ENCODE results near the gene MAK. TPM values are rescaled to one million over a fixed set of nuclear protein-coding genes. Genes with fewer than 3 reads are reported as not detected.
A peak's percentile ranks its signal among the peaks of the same experiment; 100 is the strongest.

The MAK gene
- total and polyA plus RNA-seq, 4 donors = 1.0 to 4.6 (median 2.7) TPM

- no peaks in the 10 kb centered on the region for H3K27me3 ChIP-seq (ENCODE audit: control insufficient read depth in 3 of 3, insufficient read depth in 3 of 3, low read length in 2 of 3)
- ATAC-seq (ENCODE audit: insufficient read depth, low FRiP score) (peak; percentile 85), DNase-seq (peak; percentile 56 to 63 (median 63))
- TF ChIP-seq, protein P1, sequence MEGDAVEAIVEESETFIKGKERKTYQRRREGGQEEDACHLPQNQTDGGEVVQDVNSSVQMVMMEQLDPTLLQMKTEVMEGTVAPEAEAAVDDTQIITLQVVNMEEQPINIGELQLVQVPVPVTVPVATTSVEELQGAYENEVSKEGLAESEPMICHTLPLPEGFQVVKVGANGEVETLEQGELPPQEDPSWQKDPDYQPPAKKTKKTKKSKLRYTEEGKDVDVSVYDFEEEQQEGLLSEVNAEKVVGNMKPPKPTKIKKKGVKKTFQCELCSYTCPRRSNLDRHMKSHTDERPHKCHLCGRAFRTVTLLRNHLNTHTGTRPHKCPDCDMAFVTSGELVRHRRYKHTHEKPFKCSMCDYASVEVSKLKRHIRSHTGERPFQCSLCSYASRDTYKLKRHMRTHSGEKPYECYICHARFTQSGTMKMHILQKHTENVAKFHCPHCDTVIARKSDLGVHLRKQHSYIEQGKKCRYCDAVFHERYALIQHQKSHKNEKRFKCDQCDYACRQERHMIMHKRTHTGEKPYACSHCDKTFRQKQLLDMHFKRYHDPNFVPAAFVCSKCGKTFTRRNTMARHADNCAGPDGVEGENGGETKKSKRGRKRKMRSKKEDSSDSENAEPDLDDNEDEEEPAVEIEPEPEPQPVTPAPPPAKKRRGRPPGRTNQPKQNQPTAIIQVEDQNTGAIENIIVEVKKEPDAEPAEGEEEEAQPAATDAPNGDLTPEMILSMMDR (IDR thresholded peaks at IDR 0.05; ENCODE audit: control extremely low read depth, extremely low read depth) = peak; percentile 85
- H3K36me3 ChIP-seq (ENCODE audit: control insufficient read depth in 4 of 4, insufficient read depth in 4 of 4, low read length in 4 of 4) = no peaks in the 10 kb centered on the region
- no peaks in the 10 kb centered on the region for H3K9me3 ChIP-seq (ENCODE audit: control insufficient read depth in 4 of 4, insufficient read depth in 3 of 4, low read length in 3 of 4)
- no peak overlapping the region for H3K9ac ChIP-seq (ENCODE audit: insufficient read depth in 1 of 2, low read length in 2 of 2)
- no peaks in the 10 kb centered on the region for H3K4me1 ChIP-seq (ENCODE audit: control insufficient read depth in 5 of 5, insufficient read depth in 5 of 5, low read length in 5 of 5)
- H3K4me3 ChIP-seq = no peak overlapping the region
- 40 to 49% methylated on average over 2 of the region's 2 CpGs for WGBS, 2 donors
- no peak overlapping the region for H3K27ac ChIP-seq (ENCODE audit: low read depth in 1 of 2, low read length in 1 of 2)
Measured at GRCh38 chr6:10801224-10801848, 37.0 kb downstream of the MAK start.

DNA sequence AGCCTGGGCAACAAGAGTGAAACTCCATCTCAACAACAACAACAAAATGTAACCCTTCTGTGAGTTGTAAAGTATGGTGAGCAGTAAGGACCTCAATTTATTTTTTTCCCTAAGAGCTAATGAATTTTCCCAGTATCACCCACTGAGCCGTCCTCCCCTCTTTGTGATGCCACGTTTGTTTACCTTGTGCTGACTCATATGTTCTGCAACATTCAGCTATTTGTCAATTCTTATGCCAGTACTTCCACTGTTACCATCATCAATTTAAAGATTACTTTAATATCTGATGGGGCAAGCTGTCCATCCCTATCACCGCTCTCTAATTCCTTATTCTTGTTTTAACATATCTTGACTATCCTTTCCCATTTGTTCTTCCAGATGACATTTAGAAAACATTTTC lies 37.5 kb downstream of the MAK start:
- Histone ChIP-seq H3K9me3 (ENCODE audit: control insufficient read depth in 4 of 4, insufficient read depth in 3 of 4, low read length in 3 of 4) (no peaks in the 10 kb centered on the region), H3K36me3 (ENCODE audit: control insufficient read depth in 4 of 4, insufficient read depth in 4 of 4, low read length in 4 of 4) (no peaks in the 10 kb centered on the region), H3K4me1 (ENCODE audit: control insufficient read depth in 5 of 5, insufficient read depth in 5 of 5, low read length in 5 of 5) (no peaks in the 10 kb centered on the region), H3K27me3 (ENCODE audit: control insufficient read depth in 3 of 3, insufficient read depth in 3 of 3, low read length in 2 of 3) (no peaks in the 10 kb centered on the region), H3K9ac (ENCODE audit: insufficient read depth in 1 of 2, low read length in 2 of 2) (no peak overlapping the region), H3K4me3 (no peak overlapping the region), H3K27ac (ENCODE audit: low read depth in 1 of 2, low read length in 1 of 2) (no peak overlapping the region)
- ATAC-seq (ENCODE audit: insufficient read depth, low FRiP score) (no peak), DNase-seq (no peak)
- 57 to 59% methylated on average over 3 of the region's 3 CpGs for WGBS, 2 donors
- TF ChIP-seq, protein P1 (IDR thresholded peaks at IDR 0.05; ENCODE audit: control extremely low read depth, extremely low read depth) = no peak

- ATAC-seq (ENCODE audit: insufficient read depth, low FRiP score) = no peak
Measured at GRCh38 chr6:10794239-10794638, 44.1 kb downstream of the MAK start.

More at GRCh38 chr6:10794239-10794638, 44.1 kb downstream of the MAK start:
- Histone ChIP-seq H3K9ac (ENCODE audit: insufficient read depth in 1 of 2, low read length in 2 of 2) (no peak overlapping the region), H3K27me3 (ENCODE audit: control insufficient read depth in 3 of 3, insufficient read depth in 3 of 3, low read length in 2 of 3) (no peaks in the 10 kb centered on the region), H3K36me3 (ENCODE audit: control insufficient read depth in 4 of 4, insufficient read depth in 4 of 4, low read length in 4 of 4) (peaks cover 0 to 7% (median 2%) of the 10 kb centered on the region in 4 donors), H3K4me3 (no peak overlapping the region), H3K4me1 (ENCODE audit: control insufficient read depth in 5 of 5, insufficient read depth in 5 of 5, low read length in 5 of 5) (no peaks in the 10 kb centered on the region), H3K27ac (ENCODE audit: low read depth in 1 of 2, low read length in 1 of 2) (no peak overlapping the region), H3K9me3 (ENCODE audit: control insufficient read depth in 4 of 4, insufficient read depth in 3 of 4, low read length in 3 of 4) (no peaks in the 10 kb centered on the region)
- 70 to 83% methylated on average over 3 of the region's 3 CpGs for WGBS, 2 donors
- TF ChIP-seq, protein P1 (IDR thresholded peaks at IDR 0.05; ENCODE audit: control extremely low read depth, extremely low read depth) = no peak
- no peak for DNase-seq
